ENCODE measurements around the gene PLPPR1.

PLPPR1 gene

GRCh38 chr9:101062686-101063085 lies 34.2 kb downstream of the PLPPR1 start:
- TF ChIP-seq, protein P1, sequence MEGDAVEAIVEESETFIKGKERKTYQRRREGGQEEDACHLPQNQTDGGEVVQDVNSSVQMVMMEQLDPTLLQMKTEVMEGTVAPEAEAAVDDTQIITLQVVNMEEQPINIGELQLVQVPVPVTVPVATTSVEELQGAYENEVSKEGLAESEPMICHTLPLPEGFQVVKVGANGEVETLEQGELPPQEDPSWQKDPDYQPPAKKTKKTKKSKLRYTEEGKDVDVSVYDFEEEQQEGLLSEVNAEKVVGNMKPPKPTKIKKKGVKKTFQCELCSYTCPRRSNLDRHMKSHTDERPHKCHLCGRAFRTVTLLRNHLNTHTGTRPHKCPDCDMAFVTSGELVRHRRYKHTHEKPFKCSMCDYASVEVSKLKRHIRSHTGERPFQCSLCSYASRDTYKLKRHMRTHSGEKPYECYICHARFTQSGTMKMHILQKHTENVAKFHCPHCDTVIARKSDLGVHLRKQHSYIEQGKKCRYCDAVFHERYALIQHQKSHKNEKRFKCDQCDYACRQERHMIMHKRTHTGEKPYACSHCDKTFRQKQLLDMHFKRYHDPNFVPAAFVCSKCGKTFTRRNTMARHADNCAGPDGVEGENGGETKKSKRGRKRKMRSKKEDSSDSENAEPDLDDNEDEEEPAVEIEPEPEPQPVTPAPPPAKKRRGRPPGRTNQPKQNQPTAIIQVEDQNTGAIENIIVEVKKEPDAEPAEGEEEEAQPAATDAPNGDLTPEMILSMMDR (IDR thresholded peaks at IDR 0.05; ENCODE audit: extremely low read depth, insufficient read depth, missing control alignments) = no peak
- no peak for DNase-seq (ENCODE audit: low spot score)
- in situ Hi-C loops (cut with MboI; ENCODE audit: low pct_unique_long_range_greater_than_20kb, low sequenced_read_pairs, unreplicated experiment) = no loop called here

DNA sequence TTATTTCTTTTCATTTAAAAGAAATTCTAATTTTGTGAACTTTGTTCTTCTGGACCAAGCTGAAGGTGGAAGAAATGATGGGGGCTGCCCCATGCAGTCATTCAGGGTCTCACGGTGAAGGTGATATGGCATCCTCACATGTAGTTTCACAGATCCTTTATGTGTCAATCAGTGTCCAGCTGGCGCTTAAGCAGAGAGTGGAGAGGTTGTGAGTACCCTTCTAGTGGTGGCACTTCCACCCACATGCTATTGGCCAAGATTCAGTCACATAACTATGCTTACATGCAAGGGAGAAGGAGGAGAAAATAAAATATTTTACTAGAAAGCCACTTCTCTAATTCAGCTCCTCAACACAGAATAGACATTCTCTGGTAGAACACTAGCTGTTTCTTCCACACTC lies 34.7 kb downstream of the PLPPR1 start:
- TF ChIP-seq, protein P1 (IDR thresholded peaks at IDR 0.05; ENCODE audit: extremely low read depth, insufficient read depth, missing control alignments) = no peak
- in situ Hi-C loops (cut with MboI; ENCODE audit: low pct_unique_long_range_greater_than_20kb, low sequenced_read_pairs, unreplicated experiment) = no loop called here
- DNase-seq (ENCODE audit: low spot score) = no peak

DNA sequence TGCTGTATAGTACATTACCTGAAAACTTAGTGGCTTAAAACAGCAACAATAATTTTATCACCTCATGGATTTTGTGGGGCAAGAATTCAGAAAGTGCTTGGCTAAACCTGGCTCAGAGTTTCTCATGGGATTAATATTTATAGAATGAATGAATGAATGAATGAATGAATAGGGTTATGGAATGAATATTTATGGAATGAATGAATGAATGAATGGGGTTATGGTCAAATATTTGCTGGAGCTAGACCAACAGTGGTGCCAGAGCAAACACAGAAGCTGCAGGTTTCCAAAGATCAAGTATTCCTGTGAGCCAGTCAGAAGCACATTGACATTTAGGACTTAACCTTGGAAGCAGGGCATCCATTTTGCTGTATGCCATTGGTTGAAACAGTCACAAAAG lies 35.7 kb downstream of the PLPPR1 start:
- TF ChIP-seq, protein P1 (IDR thresholded peaks at IDR 0.05; ENCODE audit: extremely low read depth, insufficient read depth, missing control alignments) = no peak
- in situ Hi-C loops (cut with MboI; ENCODE audit: low pct_unique_long_range_greater_than_20kb, low sequenced_read_pairs, unreplicated experiment) = no loop called here
- DNase-seq (ENCODE audit: low spot score) = no peak

DNA sequence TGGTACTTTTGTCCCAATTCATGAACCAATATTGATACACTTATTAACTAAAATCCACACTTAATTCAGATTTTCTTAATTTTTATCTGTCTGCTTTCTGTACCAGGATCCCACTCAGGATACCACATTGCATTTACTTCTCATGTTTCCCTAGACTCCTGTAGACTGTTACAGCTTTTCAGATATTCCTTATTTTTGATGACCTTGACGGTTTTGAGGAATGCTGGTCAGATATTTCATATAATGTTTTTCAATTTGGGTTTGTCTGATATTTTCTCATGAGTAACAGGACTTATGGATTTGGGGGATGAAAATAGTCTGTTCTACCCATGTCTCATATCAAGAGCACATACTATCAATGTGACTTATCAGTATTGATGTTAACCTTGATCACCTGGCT lies 37.4 kb downstream of the PLPPR1 start:
- no peak for DNase-seq (ENCODE audit: low spot score)
- in situ Hi-C loops (cut with MboI; ENCODE audit: low pct_unique_long_range_greater_than_20kb, low sequenced_read_pairs, unreplicated experiment) = no loop called here
- TF ChIP-seq, protein P1 (IDR thresholded peaks at IDR 0.05; ENCODE audit: extremely low read depth, insufficient read depth, missing control alignments) = no peak

DNA sequence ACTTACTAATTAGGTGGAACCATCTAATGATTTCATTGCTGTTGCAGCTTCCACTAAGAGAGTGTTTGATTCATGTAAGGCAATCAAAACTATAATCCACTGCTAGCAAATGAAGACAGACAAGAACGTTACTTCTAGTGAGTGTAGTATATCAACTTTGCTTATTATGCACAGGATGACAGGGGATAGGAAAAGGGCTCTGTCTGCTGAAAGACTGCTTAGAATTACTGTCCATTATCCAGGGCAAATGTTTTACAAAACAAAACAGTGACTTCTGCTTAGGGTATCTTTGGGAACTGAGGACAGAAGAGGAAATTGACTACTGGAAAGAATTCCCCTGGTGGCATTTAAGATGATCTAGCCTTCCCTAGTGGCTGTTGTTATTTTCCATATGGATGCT lies 40.2 kb downstream of the PLPPR1 start:
- no peak for DNase-seq (ENCODE audit: low spot score)
- in situ Hi-C loops (cut with MboI; ENCODE audit: low pct_unique_long_range_greater_than_20kb, low sequenced_read_pairs, unreplicated experiment) = no loop called here
- TF ChIP-seq, protein P1 (IDR thresholded peaks at IDR 0.05; ENCODE audit: extremely low read depth, insufficient read depth, missing control alignments) = no peak

- DNase-seq (ENCODE audit: low spot score) = no peak
- TF ChIP-seq, protein P1 (IDR thresholded peaks at IDR 0.05; ENCODE audit: extremely low read depth, insufficient read depth, missing control alignments) = no peak
- in situ Hi-C loops (cut with MboI; ENCODE audit: low pct_unique_long_range_greater_than_20kb, low sequenced_read_pairs, unreplicated experiment) = no loop called here
These were observed 43.7 kb downstream of the PLPPR1 start for GRCh38 chr9:101072259-101072658.

DNA sequence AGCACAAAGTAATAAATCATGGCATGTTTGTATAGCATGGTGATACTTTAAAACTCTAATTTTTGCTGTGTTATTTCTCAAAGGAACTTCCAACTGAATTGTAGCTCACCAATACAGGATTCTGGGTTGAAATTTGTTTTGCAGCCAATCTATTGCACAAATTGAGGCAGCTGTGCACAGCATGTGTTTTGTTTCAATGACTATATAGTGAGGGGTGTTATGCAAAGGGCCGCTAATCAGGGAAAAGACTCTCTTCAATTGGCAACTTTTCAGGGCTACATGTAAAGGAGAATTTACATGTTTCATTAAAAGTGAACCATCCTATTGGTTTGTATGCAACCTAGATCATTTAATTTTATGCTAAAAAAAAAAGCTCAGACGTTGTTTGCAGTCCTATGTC lies 44.6 kb downstream of the PLPPR1 start:
- TF ChIP-seq, protein P1 (IDR thresholded peaks at IDR 0.05; ENCODE audit: extremely low read depth, insufficient read depth, missing control alignments) = no peak
- no peak for DNase-seq (ENCODE audit: low spot score)
- in situ Hi-C loops (cut with MboI; ENCODE audit: low pct_unique_long_range_greater_than_20kb, low sequenced_read_pairs, unreplicated experiment) = no loop called here

Data from GM13977 (cell line).